Coronary artery (tissue), 2 donors: Measurements from ENCODE around the gene ASB9.

Experiments used
- DNase-seq: peaks from one replicate; pipeline ENCODE4 v3.0.0-alpha.2; 2017; ENCODE audit warnings: low spot score
- H3K27ac ChIP-seq, 2 donors: fragments of 200-600 bp; sonication (generic); one replicate each; pipeline ENCODE4 v1.5.1; 2016 to 2019
- H3K4me3 ChIP-seq: fragments of 200-600 bp; sonication (generic); 2 replicates; pipeline ENCODE4 v1.5.1; 2016; ENCODE audit warnings: mild to moderate bottlenecking, moderate library complexity
- TF ChIP-seq, protein P1 (sequence below): fragments of 200-600 bp; sonication (generic); IDR thresholded peaks from one replicate; pipeline ENCODE4 v1.5.1; 2019; ENCODE audit warnings: antibody characterized with exemption

Gene ASB9

DNA sequence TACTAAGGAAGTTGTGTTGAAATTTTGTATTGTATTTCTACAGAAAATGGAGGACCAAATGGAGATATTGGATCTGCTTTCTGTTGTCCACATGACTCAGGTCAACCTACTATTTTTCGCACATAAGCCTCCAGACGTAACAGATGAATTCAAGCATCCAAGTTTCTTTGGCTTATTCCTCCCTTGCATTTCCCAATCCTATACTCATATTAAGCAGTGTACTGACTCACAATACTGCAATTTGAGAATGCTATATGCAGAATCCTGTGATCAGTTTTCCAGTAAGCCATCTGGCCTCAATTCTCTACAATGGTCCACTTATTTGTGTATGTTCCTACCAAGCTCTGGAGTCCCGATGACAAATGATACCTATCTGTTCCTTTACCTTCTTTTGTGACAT is 75.7 kb downstream of the ASB9 start:
- H3K4me3 ChIP-seq: no peak overlapping the region
- no peak for DNase-seq
- TF ChIP-seq, protein P1, sequence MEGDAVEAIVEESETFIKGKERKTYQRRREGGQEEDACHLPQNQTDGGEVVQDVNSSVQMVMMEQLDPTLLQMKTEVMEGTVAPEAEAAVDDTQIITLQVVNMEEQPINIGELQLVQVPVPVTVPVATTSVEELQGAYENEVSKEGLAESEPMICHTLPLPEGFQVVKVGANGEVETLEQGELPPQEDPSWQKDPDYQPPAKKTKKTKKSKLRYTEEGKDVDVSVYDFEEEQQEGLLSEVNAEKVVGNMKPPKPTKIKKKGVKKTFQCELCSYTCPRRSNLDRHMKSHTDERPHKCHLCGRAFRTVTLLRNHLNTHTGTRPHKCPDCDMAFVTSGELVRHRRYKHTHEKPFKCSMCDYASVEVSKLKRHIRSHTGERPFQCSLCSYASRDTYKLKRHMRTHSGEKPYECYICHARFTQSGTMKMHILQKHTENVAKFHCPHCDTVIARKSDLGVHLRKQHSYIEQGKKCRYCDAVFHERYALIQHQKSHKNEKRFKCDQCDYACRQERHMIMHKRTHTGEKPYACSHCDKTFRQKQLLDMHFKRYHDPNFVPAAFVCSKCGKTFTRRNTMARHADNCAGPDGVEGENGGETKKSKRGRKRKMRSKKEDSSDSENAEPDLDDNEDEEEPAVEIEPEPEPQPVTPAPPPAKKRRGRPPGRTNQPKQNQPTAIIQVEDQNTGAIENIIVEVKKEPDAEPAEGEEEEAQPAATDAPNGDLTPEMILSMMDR: no peak
- H3K27ac ChIP-seq: no peak overlapping the region
